Measurements from ENCODE around the gene MLPH. TPM values are rescaled to one million over a fixed set of nuclear protein-coding genes. Genes with fewer than 3 reads are reported as not detected.

MLPH gene
- total and polyA plus RNA-seq, 4 donors, result 1.6 to 25.9 (median 22.3) TPM

DNA sequence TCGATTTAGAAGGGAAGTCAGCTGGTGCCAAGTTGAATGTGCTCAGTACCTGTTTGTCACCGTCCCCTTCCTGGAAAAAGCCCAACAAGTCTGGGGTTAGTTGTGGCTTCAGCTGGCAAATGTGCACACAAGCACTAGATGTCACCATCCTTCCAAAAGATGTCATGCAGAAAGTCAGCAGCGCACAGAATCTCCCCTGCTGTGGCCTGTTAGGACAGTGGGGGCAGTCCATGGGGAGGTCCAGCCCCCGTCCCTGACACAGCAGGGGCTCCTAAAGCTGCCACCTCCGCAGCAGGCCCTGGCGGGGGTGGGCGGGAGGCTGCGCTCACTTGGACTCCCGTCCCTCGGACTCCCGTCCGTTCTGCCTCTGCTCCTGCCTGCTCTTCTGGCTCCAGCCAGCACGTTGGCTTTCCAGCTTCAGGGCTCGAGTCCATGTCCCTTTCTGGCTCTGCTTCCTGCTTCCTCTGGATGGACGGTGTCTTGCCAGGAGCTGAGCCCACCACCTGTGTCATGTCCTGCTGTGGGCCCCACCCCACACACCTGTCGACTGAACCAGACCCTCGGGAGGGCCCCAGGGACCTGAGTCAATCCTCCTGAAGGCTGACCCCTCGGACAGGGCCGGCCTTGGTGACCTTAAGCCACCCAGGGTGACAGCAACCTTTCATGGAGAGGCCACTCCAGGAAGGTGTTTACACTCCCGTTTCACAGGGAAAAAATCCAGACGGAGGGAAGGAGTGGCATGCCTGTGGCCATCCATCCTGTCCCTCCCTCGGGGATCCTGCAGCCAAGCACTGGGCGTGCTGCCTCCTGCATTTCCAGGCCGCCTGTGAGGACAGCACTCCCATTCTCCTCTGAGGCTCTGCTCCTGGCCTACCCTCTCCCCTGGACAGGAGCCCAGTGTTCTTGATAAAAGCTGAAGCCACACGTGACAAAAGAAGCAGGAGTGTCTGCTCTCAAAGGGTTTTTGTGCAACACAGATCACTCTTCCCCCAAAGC is 95.0 kb downstream of the MLPH start:
- DNase-seq (ENCODE audit: low spot score), result peak; percentile 38
- H3K27ac ChIP-seq (ENCODE audit: low read depth in 1 of 2, low read length in 2 of 2), result peak overlapping the region; percentile 72 to 84
- no peak overlapping the region for H3K9ac ChIP-seq (ENCODE audit: low read depth in 1 of 2, low read length in 2 of 2)
- H3K4me3 ChIP-seq (ENCODE audit: low read depth in 1 of 3, low read length in 3 of 3), result no peak overlapping the region
- WGBS, result 22% methylated on average over 25 of the region's 25 CpGs
- TF ChIP-seq HNF4G (IDR thresholded peaks at IDR 0.05) (peak; percentile 5), RAD21 (IDR thresholded peaks at IDR 0.05) (peak; percentile 78 to 79), FOXA1 (IDR thresholded peaks at IDR 0.05) (peak; percentile 15), JUND (IDR thresholded peaks at IDR 0.05) (no peak), HNF4A (conservative IDR thresholded peaks at IDR 0.05) (peak; percentile 45 to 57), SP1 (IDR thresholded peaks at IDR 0.05) (peak; percentile 69), RXRA (IDR thresholded peaks at IDR 0.05) (peak; percentile 88 to 90), TAF1 (conservative IDR thresholded peaks at IDR 0.05) (peak; percentile 61), FOXA2 (IDR thresholded peaks at IDR 0.05) (peak; percentile 37), EGR1 (IDR thresholded peaks at IDR 0.05; ENCODE audit: low read depth in 2 of 2) (no peak), GABPA (IDR thresholded peaks at IDR 0.05 in 1 of 2, conservative IDR thresholded peaks at IDR 0.05 in 1 of 2) (no peak), NR2F2 (IDR thresholded peaks at IDR 0.05) (peak; percentile 58), YY1 (IDR thresholded peaks at IDR 0.05) (peak; percentile 58)
- TF ChIP-seq, protein P1, sequence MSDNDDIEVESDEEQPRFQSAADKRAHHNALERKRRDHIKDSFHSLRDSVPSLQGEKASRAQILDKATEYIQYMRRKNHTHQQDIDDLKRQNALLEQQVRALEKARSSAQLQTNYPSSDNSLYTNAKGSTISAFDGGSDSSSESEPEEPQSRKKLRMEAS (IDR thresholded peaks at IDR 0.05), result no peak
- TF ChIP-seq, protein P2, sequence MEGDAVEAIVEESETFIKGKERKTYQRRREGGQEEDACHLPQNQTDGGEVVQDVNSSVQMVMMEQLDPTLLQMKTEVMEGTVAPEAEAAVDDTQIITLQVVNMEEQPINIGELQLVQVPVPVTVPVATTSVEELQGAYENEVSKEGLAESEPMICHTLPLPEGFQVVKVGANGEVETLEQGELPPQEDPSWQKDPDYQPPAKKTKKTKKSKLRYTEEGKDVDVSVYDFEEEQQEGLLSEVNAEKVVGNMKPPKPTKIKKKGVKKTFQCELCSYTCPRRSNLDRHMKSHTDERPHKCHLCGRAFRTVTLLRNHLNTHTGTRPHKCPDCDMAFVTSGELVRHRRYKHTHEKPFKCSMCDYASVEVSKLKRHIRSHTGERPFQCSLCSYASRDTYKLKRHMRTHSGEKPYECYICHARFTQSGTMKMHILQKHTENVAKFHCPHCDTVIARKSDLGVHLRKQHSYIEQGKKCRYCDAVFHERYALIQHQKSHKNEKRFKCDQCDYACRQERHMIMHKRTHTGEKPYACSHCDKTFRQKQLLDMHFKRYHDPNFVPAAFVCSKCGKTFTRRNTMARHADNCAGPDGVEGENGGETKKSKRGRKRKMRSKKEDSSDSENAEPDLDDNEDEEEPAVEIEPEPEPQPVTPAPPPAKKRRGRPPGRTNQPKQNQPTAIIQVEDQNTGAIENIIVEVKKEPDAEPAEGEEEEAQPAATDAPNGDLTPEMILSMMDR (IDR thresholded peaks at IDR 0.05; ENCODE audit: low read depth, low read length, missing input control), result peak; percentile 41
- TF ChIP-seq, protein P3, sequence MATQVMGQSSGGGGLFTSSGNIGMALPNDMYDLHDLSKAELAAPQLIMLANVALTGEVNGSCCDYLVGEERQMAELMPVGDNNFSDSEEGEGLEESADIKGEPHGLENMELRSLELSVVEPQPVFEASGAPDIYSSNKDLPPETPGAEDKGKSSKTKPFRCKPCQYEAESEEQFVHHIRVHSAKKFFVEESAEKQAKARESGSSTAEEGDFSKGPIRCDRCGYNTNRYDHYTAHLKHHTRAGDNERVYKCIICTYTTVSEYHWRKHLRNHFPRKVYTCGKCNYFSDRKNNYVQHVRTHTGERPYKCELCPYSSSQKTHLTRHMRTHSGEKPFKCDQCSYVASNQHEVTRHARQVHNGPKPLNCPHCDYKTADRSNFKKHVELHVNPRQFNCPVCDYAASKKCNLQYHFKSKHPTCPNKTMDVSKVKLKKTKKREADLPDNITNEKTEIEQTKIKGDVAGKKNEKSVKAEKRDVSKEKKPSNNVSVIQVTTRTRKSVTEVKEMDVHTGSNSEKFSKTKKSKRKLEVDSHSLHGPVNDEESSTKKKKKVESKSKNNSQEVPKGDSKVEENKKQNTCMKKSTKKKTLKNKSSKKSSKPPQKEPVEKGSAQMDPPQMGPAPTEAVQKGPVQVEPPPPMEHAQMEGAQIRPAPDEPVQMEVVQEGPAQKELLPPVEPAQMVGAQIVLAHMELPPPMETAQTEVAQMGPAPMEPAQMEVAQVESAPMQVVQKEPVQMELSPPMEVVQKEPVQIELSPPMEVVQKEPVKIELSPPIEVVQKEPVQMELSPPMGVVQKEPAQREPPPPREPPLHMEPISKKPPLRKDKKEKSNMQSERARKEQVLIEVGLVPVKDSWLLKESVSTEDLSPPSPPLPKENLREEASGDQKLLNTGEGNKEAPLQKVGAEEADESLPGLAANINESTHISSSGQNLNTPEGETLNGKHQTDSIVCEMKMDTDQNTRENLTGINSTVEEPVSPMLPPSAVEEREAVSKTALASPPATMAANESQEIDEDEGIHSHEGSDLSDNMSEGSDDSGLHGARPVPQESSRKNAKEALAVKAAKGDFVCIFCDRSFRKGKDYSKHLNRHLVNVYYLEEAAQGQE (IDR thresholded peaks at IDR 0.05), result peak; percentile 72
- TF ChIP-seq, protein P4, sequence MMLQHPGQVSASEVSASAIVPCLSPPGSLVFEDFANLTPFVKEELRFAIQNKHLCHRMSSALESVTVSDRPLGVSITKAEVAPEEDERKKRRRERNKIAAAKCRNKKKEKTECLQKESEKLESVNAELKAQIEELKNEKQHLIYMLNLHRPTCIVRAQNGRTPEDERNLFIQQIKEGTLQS (IDR thresholded peaks at IDR 0.05), result peak; percentile 18
- H3K36me3 ChIP-seq (ENCODE audit: control insufficient read depth in 4 of 4, insufficient read depth in 3 of 4, low read depth in 1 of 4, low read length in 3 of 4), result peaks cover 2 to 16% (median 8%) of the 10 kb centered on the region in 4 donors
- peaks cover 7 to 54% (median 42%) of the 10 kb centered on the region in 4 donors for H3K4me1 ChIP-seq (ENCODE audit: control insufficient read depth in 4 of 4, insufficient read depth in 4 of 4, low read length in 3 of 4)
- H3K9me3 ChIP-seq (ENCODE audit: control insufficient read depth in 4 of 4, low read length in 3 of 4), result no peaks in the 10 kb centered on the region
- no peaks in the 10 kb centered on the region for H3K27me3 ChIP-seq (ENCODE audit: control insufficient read depth in 4 of 4, insufficient read depth in 4 of 4, low read length in 3 of 4)
